CD4-positive, alpha-beta T cell treated with Interleukin-4 for 4 hours (primary cell): Measurements from ENCODE around the gene ERCC3.
"Not testable (repeated sequence)": the region's sequence is repeated elsewhere in the genome, so short reads cannot be mapped to it uniquely, and the experiment has no call there.

Experiments
- DNase-seq: peaks from one replicate; pipeline ENCODE4 v3.0.0-alpha.2; 2020

The ERCC3 gene

GRCh38 chr2:127277028-127277427, 16.9 kb downstream of the ERCC3 start:
- no peak for DNase-seq

DNA sequence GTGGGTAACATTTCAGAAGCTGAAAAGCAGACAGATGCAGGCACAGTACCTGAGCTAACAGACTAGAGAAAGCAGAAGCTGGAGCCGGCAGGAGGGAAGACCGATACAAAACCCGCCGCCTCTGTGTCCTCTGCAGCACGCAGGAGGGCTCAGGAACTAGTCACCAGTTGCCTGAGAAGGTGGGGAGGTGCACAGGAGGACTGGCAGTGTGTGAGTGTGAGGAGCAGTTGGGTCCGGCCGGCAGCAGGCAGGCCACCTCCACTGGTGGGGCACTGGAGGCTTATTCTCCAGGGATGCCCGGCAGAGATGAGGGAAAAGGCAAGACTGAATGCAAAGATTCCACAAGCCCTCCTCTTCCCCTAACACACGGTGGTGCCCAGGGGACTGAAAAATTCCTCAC, 18.2 kb downstream of the ERCC3 start:
- no peak for DNase-seq

GRCh38 chr2:127275356-127275755, 18.6 kb downstream of the ERCC3 start:
- DNase-seq: no peak

GRCh38 chr2:127270663-127271062, 23.3 kb downstream of the ERCC3 start:
- no peak for DNase-seq

- no peak for DNase-seq
These were observed 32.0 kb downstream of the ERCC3 start for GRCh38 chr2:127261804-127262406.

DNA sequence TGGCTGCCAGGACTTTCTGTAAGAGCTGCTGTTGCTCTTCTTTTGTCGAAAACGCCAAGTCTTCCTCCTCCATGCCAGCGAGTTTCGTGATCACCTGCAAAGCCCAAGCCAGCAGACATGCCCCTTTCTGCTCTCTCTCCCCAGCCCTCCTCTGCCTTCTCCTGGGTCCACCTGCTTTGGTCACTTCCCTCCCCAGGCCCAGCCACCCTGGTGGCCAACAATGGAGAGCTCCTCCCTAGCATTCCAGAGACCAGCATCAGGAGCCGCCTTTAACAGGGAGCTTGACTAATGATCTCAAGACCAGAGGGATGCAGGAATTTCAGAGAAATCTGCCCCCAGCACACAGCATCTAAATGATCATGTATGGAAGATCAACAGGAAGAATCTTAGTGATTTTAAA, 34.6 kb downstream of the ERCC3 start:
- DNase-seq: no peak

DNA sequence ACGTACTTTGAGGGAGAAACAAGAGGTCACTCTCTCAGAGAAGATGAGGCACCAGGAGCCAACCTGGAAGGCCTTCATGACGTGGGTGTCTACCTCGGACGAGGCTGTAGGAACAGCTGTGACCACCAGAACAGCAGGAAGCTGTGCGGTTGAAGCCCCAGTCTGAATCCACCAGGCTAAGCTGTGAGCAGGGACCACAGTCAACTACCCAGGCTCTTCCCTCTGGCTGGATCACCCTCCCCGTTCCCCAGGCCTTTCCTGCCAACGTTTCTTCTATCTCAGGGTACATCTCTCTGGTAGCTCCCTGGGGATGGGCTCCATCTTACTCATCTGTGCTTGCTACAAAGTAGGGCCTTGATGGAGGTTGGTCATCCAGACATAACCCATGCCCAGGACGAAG, 37.1 kb downstream of the ERCC3 start:
- DNase-seq: no peak

DNA sequence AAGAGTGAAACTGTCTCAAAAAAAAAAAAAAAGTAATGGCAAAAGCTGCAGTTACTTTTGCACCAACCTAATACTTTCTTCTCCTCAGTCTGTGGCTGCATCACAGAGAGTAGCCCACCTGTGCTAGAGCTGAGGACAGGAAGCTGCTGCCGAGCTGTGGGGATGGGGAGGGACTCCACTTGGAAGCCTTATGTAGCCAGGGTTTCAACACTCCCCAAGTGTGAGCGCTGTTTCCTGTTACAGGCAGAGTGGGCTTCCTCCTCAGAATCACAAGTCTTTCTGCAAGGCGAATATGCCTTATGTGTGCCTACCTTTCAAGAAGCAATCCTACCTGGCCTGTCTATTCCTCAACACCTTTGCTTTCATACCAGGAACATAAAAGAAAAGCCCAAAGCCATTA, 37.6 kb downstream of the ERCC3 start:
- DNase-seq: no peak

DNA sequence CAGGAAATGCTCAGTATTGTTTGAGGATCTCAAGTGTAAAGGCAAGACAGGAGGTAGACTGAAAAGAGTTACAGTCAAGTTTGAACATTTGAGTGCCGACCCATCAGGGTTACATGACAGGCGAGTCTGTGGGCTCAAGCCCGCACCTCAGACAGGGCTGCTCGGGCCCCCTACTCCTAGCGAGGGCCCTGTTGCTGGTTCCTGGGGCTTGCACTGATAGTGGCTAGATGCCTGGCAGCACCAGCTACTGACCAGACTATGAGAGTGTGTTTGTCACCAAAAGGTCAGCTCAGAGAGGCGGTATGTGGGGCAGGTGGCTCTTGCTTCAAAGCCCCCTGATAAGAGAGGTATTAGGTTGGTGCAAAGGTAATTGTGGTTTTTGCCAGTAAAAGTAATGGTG, 38.2 kb downstream of the ERCC3 start:
- DNase-seq: no peak

- DNase-seq: no peak
These were observed 38.8 kb downstream of the ERCC3 start for GRCh38 chr2:127255146-127255545.

DNA sequence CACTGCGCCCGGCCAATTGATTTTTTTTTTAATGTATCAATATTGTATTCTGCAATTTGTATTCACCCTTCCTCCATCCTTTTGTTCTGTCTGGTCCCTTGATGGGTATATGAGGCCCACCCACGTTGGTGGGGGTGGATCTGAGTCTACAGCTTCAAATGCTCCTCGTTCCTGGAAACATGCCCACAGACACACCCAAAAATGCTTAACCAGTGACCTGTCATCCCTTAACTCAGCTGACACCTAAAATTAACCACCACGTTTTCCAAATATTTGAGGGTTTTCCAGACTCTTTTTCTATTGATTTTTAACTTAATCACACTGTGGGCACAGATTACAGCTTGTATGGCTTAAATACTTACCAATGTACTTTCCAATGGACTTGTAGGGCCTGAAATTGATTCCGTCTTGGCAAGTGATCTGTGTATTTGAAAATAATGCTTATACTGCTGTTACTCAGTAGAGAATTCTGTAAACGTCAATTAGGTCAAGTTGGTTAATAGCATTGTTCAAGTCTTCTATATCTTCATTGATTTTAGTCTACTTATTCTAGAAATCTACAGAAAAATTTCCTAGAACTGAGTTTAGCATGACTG, 39.5 kb downstream of the ERCC3 start:
- no peak for DNase-seq

GRCh38 chr2:127241184-127241583, 52.8 kb downstream of the ERCC3 start:
- DNase-seq: not testable (repeated sequence)

DNA sequence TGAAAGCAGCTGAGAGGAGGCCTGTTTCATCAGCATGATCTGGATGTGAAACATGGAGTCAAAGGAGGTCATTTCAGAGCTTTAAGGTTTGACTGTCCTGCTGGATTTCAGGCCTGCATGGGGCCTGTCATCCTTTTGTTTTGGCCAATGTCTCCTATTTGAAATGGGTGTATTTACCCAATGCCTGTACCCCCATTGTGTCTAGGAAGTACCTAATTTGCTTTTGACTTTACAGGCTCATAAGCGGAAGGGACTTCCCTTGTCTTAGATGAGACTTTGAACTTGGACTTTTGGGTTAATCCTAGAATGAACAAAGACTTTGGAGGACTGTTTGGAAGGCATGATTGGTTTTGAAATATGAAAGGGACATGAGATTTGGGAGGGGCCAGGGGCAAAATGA, 54.5 kb downstream of the ERCC3 start:
- no peak for DNase-seq

GRCh38 chr2:127237768-127238167, 56.2 kb downstream of the ERCC3 start:
- not testable (repeated sequence) for DNase-seq

DNA sequence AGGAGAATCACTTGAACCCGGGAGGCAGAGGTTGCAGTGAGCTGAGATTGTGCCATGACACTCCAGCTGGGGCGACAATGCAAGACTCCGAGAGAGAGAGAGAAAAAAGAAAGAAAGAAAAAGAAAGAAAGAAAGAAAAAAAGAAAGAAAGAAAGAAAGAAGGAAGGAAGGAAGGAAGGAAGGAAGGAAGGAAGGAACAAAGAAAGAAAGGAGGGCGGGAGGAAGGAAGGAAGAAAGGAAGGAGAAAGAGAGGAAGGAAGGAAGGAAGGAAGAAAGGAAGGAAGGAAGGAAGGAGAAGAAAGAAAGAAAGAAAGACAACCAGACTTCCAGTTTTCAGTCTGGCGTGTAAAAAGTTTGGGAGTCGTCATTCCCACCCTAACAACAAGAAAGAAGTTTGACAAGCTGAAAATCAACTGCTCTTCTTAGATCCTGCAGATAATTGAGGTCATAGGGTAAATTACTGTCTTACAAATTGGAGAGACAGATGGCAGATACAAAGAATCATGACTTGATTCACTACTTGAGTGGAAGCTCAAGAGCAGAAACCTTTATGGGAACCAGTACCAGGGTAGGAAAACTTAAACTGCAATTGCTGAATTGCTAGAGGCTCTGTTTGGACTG, 58.8 kb downstream of the ERCC3 start:
- DNase-seq: no peak

GRCh38 chr2:127233710-127234109, 60.2 kb downstream of the ERCC3 start:
- DNase-seq: no peak

GRCh38 chr2:127231130-127231865, 62.6 kb downstream of the ERCC3 start:
- DNase-seq: no peak

DNA sequence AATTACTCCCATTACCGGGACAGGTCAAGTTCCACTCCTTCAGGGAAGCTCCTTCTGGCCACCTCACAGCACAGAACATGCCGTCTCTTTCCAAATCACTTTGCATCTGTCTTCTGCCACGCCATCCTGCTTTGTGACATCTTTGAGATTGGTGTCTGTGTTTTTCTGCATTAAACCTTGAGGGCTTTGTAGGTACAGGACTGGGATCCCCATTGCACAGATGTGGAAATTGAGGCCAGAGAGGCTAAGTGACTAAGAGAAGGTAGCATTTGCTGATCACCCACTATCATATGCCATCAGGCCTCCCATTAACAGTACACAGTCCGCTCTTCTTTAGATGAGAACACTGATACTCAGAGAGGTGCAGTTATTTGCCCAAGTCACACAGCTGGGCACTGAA, 64.4 kb downstream of the ERCC3 start:
- DNase-seq: no peak

- no peak for DNase-seq
These were observed 65.8 kb downstream of the ERCC3 start for GRCh38 chr2:127228102-127228501.

- not testable (repeated sequence) for DNase-seq
These were observed 66.7 kb downstream of the ERCC3 start for GRCh38 chr2:127227264-127227660.

DNA sequence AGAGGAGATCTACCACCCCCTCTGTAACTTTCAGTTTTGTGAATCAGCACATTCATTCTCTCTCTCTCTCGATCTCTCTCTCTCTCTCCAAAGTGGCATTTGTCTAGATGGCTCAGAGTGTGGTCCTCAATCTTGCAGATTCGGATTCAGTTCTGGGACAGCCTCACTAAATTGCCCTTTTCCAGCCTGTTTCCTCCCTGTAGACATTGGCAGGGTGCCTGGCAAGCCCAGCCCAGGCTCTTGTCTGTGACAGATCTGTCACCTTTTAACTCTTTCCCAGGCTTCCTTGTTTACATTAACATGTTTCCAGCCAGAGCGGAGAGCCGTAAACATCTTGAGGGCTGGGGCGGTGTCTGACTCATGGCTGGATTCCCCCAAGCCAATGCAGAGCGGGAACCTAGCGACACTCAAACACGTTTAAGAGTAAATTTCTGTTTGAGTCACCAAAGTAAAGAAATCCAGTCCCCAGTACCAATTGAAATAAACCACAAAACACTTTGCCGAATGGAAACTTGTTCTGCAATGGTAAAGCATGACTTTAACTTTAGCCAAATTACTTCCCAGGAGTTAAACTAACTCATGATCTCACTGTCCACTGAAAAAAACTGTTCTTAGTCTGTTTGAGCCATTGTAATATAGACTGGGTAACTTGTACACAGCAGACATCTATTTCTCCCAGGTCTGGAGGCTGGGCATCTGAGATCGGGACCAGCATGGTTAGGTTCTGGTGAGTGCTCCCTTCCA, 67.3 kb downstream of the ERCC3 start:
- no peak for DNase-seq

DNA sequence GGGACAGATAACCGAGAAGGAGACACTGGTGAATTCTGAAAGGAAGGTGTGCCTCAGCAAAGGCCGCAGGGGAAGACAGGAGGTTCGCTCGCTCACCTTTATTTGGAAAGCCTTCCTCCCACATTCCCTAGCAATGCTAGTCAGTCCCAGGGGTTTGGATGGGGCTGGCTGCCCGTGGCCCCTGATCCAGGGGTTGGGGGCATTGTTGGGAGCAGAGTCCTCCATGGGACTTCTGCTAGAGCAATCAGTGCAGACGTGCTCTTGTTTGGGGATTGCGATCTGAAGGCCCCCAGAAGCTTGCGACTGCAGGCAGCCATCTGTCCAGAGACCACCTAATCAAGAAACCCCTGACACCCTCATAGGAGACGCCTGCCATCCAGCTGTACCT, 67.8 kb downstream of the ERCC3 start:
- no peak for DNase-seq
